A549 (cell line): ENCODE data around the gene FAM131A. TPM values are rescaled to one million over a fixed set of nuclear protein-coding genes. Genes with fewer than 3 reads are reported as not detected.

Experiments used
- ATAC-seq, 2 experiments: fragments of 200-7000 bp in 1 of 2; fragments of >200 bp in 1 of 2; cut with Nextera tagmentation in 1 of 2; cut with Tn5 transposase in 1 of 2; 3 replicates each; pipeline versions ENCODE4 v1.8.0 to v1.9.1; 2018 to 2020; ENCODE audit warnings: mild to moderate bottlenecking in 1 of 2, moderate library complexity in 1 of 2
- CTCF ChIA-PET: fragments of 300-600 bp; sonication (Branson Sonifier 250); formaldehyde crosslinking; extraction: SDS; loops from one replicate; lab custom pipeline; 2021; ENCODE audit warnings: antibody characterized with exemption, inconsistent platforms; lab: Yijun Ruan, JAX
- POLR2A ChIA-PET: fragments of 350-600 bp; formaldehyde crosslinking; extraction: SDS; loops from one replicate; lab custom pipeline; 2021; ENCODE audit warnings: antibody characterized with exemption, inconsistent platforms; lab: Yijun Ruan, JAX
- DNase-seq, 2 experiments: peaks; one replicate each; pipeline versions ENCODE4 v3.0.0 to v3.0.0-alpha.2; 2011 to 2016; ENCODE audit warnings: low read depth in 1 of 2, low spot score in 1 of 2
- FAIRE-seq: peaks from 2 replicates; lab custom pipeline; 2011; peaks lifted over from hg19 to GRCh38; lab: Jason Lieb, UNC
- H3K27ac ChIP-seq, 2 experiments: fragments of >200 bp; sonication (Bioruptor Twin); formaldehyde crosslinking; 3 replicates each; pipeline ENCODE4 v1.5.1; 2016 to 2017
- H3K4me1 ChIP-seq: fragments of >200 bp; sonication (Bioruptor Twin); formaldehyde crosslinking; 3 replicates; pipeline ENCODE4 v1.6.1; 2016
- H3K4me2 ChIP-seq: fragments of >200 bp; sonication (Bioruptor Twin); formaldehyde crosslinking; 3 replicates; pipeline ENCODE4 v1.6.1; 2016
- H3K4me3 ChIP-seq: fragments of >200 bp; sonication (Bioruptor Twin); formaldehyde crosslinking; 3 replicates; pipeline ENCODE4 v1.5.1; 2016
- H3K9me3 ChIP-seq: fragments of >200 bp; sonication (Bioruptor Twin); formaldehyde crosslinking; 3 replicates; pipeline ENCODE4 v1.6.1; 2016
- CTCF ChIP-seq: fragments of >200 bp; sonication (Bioruptor Twin); formaldehyde crosslinking; IDR thresholded peaks from 3 replicates; pipeline ENCODE4 v1.5.1; 2016
- HOXA7 ChIP-seq: fragments of 250-450 bp; sonication (Bioruptor Pico); IDR thresholded peaks from 2 replicates; pipeline ENCODE4 v1.5.0; 2020; ENCODE audit warnings: mild to moderate bottlenecking, moderate library complexity
- HOXB13 ChIP-seq: fragments of 250-450 bp; sonication (Bioruptor Pico); IDR thresholded peaks from 2 replicates; pipeline ENCODE4 v1.5.0; 2020; ENCODE audit warnings: low read depth, mild to moderate bottlenecking, moderate library complexity
- JUNB ChIP-seq: fragments of >200 bp; sonication (Bioruptor Twin); formaldehyde crosslinking; IDR thresholded peaks from 2 replicates; pipeline ENCODE4 v1.6.1; 2016
- KDM1A ChIP-seq: fragments of 200-600 bp; sonication (generic); IDR thresholded peaks from 2 replicates; pipeline ENCODE4 v1.6.1; 2016; ENCODE audit warnings: low read depth, mild to moderate bottlenecking
- MAFK ChIP-seq: fragments of 450-650 bp; IDR thresholded peaks from 2 replicates; pipeline ENCODE4 v1.6.1; 2014; ENCODE audit not compliant: partially characterized antibody
- PHF8 ChIP-seq: fragments of 200-600 bp; sonication (generic); IDR thresholded peaks from 2 replicates; pipeline ENCODE4 v1.6.1; 2016; ENCODE audit warnings: low read depth, mild to moderate bottlenecking, antibody characterized with exemption, moderate library complexity, borderline replicate concordance
- POLR2A ChIP-seq: IDR thresholded peaks from 2 replicates; pipeline ENCODE4 v1.6.1; 2012; ENCODE audit warnings: mild to moderate bottlenecking, low read length
- POLR2AphosphoS2 ChIP-seq: conservative IDR thresholded peaks from 2 replicates; pipeline ENCODE4 v1.6.1; 2012; ENCODE audit warnings: low read length, improper control_type of control experiment, inconsistent platforms
- RAD21 ChIP-seq, 2 experiments: fragments of >200 bp in 1 of 2; sonication (Bioruptor Twin) in 1 of 2; formaldehyde crosslinking in 1 of 2; IDR thresholded peaks in 1 of 2; conservative IDR thresholded peaks in 1 of 2; 2 replicates in 1 of 2; 3 replicates in 1 of 2; pipeline ENCODE4 v1.6.1; 2012 to 2018; ENCODE audit warnings: inconsistent platforms in 1 of 2
- RCOR1 ChIP-seq: fragments of 150-350 bp; IDR thresholded peaks from 2 replicates; pipeline ENCODE4 v1.6.1; 2014; ENCODE audit warnings: antibody characterized with exemption, low read length, low read depth
- SMC3 ChIP-seq: fragments of >200 bp; sonication (Bioruptor Twin); formaldehyde crosslinking; IDR thresholded peaks from 3 replicates; pipeline ENCODE4 v1.6.1; 2018; ENCODE audit warnings: inconsistent platforms
- ZSCAN20 ChIP-seq: fragments of 250-450 bp; sonication (Bioruptor Pico); IDR thresholded peaks from 2 replicates; pipeline ENCODE4 v1.8.0; 2022; ENCODE audit warnings: mild to moderate bottlenecking, moderate library complexity
- WGBS: methylation state at CpG from one replicate; pipeline ENCODE4 v1.1.6; 2017; ENCODE audit errors: missing lambda C conversion rate; 5-methylcytosine and 5-hydroxymethylcytosine counted together
- polyA plus RNA-seq, 4 experiments: library from polyadenylated mRNA; depleted of rRNA in 3 of 4; stranded (reverse); fragments of >200 nt; fragmentation: RNase III in 1 of 4; extraction: RNeasy Plus Mini Kit Qiagen cat#74134 plus additional on column Dnase treatment in 1 of 4; gene quantifications; 2 replicates in 3 of 4; 3 replicates in 1 of 4; pipeline ENCODE4 v1.2.3, GENCODE V29; 2011 to 2017
- TF ChIP-seq, protein P1 (sequence below): fragments of 450-650 bp; IDR thresholded peaks from 2 replicates; pipeline ENCODE4 v1.6.1; 2014; ENCODE audit warnings: antibody characterized with exemption

The FAM131A gene
- polyA plus RNA-seq, 2 of the 4 experiments (the other 2 are of a cell fraction): 5.2 to 6.1 TPM

DNA sequence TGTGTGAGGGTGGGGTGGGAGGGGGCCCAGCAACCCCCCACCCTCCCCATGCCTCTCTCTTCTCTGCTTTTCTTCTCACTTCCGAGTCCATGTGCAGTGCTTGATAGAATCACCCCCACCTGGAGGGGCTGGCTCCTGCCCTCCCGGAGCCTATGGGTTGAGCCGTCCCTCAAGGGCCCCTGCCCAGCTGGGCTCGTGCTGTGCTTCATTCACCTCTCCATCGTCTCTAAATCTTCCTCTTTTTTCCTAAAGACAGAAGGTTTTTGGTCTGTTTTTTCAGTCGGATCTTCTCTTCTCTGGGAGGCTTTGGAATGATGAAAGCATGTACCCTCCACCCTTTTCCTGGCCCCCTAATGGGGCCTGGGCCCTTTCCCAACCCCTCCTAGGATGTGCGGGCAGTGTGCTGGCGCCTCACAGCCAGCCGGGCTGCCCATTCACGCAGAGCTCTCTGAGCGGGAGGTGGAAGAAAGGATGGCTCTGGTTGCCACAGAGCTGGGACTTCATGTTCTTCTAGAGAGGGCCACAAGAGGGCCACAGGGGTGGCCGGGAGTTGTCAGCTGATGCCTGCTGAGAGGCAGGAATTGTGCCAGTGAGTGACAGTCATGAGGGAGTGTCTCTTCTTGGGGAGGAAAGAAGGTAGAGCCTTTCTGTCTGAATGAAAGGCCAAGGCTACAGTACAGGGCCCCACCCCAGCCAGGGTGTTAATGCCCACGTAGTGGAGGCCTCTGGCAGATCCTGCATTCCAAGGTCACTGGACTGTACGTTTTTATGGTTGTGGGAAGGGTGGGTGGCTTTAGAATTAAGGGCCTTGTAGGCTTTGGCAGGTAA, 8.1 kb downstream of the FAM131A start:
- peak; percentile 80 to 91 for ATAC-seq
- Histone ChIP-seq H3K4me3 (no peak overlapping the region), H3K9me3 (no peaks in the 10 kb centered on the region), H3K4me1 (peaks cover 8% of the 10 kb centered on the region; the same call in 2 of the 3 replicates), H3K4me2 (no peak overlapping the region), H3K27ac (no peak overlapping the region)
- 58% methylated on average over 11 of the region's 14 CpGs for WGBS
- TF ChIP-seq RCOR1 (no peak), HOXA7 (CRISPR knock-in tag) (no peak), POLR2A (no peak), CTCF (peak; percentile 30; the same call in 2 of the 3 replicates), RAD21 (conservative IDR thresholded peaks at IDR 0.05 in 1 of 2, IDR thresholded peaks at IDR 0.05 in 1 of 2) (peak in 1 of 2 experiments; percentile 16; a peak in 1 of 5 replicates), SMC3 (peak; percentile 30; the same call in 1 of the 3 replicates), PHF8 (no peak), JUNB (no peak)
- TF ChIP-seq, protein P1, sequence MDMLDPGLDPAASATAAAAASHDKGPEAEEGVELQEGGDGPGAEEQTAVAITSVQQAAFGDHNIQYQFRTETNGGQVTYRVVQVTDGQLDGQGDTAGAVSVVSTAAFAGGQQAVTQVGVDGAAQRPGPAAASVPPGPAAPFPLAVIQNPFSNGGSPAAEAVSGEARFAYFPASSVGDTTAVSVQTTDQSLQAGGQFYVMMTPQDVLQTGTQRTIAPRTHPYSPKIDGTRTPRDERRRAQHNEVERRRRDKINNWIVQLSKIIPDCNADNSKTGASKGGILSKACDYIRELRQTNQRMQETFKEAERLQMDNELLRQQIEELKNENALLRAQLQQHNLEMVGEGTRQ: peak; percentile 30; the same call in 1 of the 2 replicates
- CTCF ChIA-PET: interaction anchor here (0.6 to 2.8 kb wide), 5 partner anchors 8 to 435 kb away, joined by 3 to 23 read pairs (median 4); no protein-coding TSS in a partner anchor
- peak; percentile 68 to 72 for DNase-seq
- POLR2A ChIA-PET: interaction anchor here (1.0 kb wide), 1 partner anchor 16 kb away, joined by 3 read pairs; the partner anchor contains the start of genes CLCN2 and POLR2H
- FAIRE-seq: no peak

- H3K9me3 ChIP-seq: no peaks in the 10 kb centered on the region
- POLR2A ChIA-PET: no interaction called here
- no peak for ATAC-seq
- WGBS: 92% methylated on average over 12 of the region's 20 CpGs
- no peak overlapping the region for H3K4me2 ChIP-seq
- no peak overlapping the region for H3K4me3 ChIP-seq
- no peak for FAIRE-seq
- TF ChIP-seq KDM1A (no peak), HOXB13 (CRISPR knock-in tag) (no peak)
- TF ChIP-seq, protein P1: no peak
- TF ChIP-seq, all 56 proteins: peak for 0
- no peak overlapping the region for H3K27ac ChIP-seq
- CTCF ChIA-PET: no interaction called here
- no peak for DNase-seq
- peaks cover 8% of the 10 kb centered on the region; the same call in 2 of the 3 replicates for H3K4me1 ChIP-seq
Measured at GRCh38 chr3:184346480-184347190, 9.2 kb downstream of the FAM131A start.

DNA sequence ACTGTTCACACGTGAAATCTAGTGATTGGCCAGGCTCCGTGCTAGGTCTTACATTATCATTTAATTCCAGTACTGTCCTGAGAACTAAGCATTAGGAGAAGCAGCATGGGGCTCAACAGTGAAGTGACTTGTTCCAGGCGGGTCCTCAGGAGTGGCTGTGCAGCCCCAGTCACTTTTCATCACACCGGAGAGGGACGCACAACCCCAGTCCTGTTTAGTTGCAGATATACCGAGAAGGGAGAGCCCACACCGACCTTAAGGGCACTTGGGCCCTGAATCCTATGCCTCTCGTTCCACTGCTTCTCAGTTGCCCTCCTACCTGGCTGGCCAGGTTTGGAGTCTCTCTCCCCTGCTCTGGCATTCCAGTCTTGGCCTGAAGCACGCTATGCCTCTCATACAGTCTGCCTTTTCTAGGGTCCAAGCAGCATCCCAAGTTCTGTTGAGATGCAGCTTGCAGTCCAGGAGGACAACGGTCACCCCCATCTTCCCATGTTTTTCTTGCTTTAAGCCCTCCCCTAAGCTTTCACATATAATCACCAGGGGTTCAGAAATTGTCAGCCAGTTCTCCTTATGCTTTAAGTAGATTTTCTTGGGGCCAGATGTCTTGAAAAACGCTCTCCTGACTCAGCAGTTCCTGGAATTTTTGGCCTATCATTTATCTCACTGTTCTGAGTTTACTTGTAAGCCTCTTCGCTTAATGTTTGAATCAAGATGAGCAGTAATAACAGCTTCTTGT, 10.1 kb downstream of the FAM131A start:
- ChIA-PET CTCF (interaction anchor here (0.6 to 1.7 kb wide), 4 partner anchors 19 to 452 kb away, joined by 3 to 4 read pairs (median 3); no protein-coding TSS in a partner anchor), POLR2A (no interaction called here)
- Histone ChIP-seq H3K4me3 (no peak overlapping the region), H3K4me1 (peaks cover 8% of the 10 kb centered on the region; the same call in 2 of the 3 replicates), H3K9me3 (no peaks in the 10 kb centered on the region), H3K27ac (no peak overlapping the region), H3K4me2 (no peak overlapping the region)
- DNase-seq (no peak), FAIRE-seq (no peak), ATAC-seq (no peak)
- WGBS: 84% methylated on average over 12 of the region's 12 CpGs
- TF ChIP-seq MAFK (peak; percentile 42), POLR2AphosphoS2 (no peak), ZSCAN20 (CRISPR knock-in tag) (no peak)
